ENCODE measurements around the gene CYTH3. TPM values are rescaled to one million over a fixed set of nuclear protein-coding genes. Genes with fewer than 3 reads are reported as not detected.

Gene CYTH3
- total and polyA plus RNA-seq, 2 of the 13 experiments (the other 11 are each of a cell fraction or from before 2014, with no cell fraction given): 3.1 to 3.8 TPM

GRCh38 chr7:6254866-6255265 lies 17.6 kb downstream of the CYTH3 start (continued):
- TF ChIP-seq ZGPAT (CRISPR knock-in tag; IDR thresholded peaks at IDR 0.05) (no peak), TERF1 (CRISPR knock-in tag; IDR thresholded peaks at IDR 0.05) (no peak), NPAS2 (CRISPR knock-in tag; IDR thresholded peaks at IDR 0.05; ENCODE audit: borderline replicate concordance) (no peak)

GRCh38 chr7:6252748-6253147 lies 19.7 kb downstream of the CYTH3 start:
- Histone ChIP-seq H3K9me3 (ENCODE audit: low read length) (no peaks in the 10 kb centered on the region), H3K4me2 (ENCODE audit: low read depth, low read length) (no peak overlapping the region), H3K9ac (ENCODE audit: insufficient read depth, low read depth, low read length) (no peak overlapping the region), H3K4me3 (replicated peaks in 1 of 3; ENCODE audit: insufficient read depth in 1 of 3, low read depth in 2 of 3, low read length in 3 of 3) (no peak overlapping the region), H2AFZ (ENCODE audit: low read length) (no peak overlapping the region), H4K20me1 (ENCODE audit: insufficient read depth, low read length) (peaks cover 5% of the 10 kb centered on the region; the same call in 1 of the 2 replicates), H3K27ac (ENCODE audit: extremely low read length, insufficient read depth, low read length) (no peak overlapping the region), H3K4me1 (ENCODE audit: insufficient read depth, low read length) (peaks cover 33% of the 10 kb centered on the region), H3K36me3 (replicated peaks in 1 of 2; ENCODE audit: control insufficient read depth in 1 of 2, insufficient read depth in 2 of 2, low read length in 2 of 2) (no peaks in the 10 kb centered on the region), H3K27me3 (ENCODE audit: control insufficient read depth in 1 of 2, insufficient read depth in 2 of 2, low read length in 2 of 2) (peaks cover 1 to 14% of the 10 kb centered on the region in 2 experiments; a peak in 3 of 5 replicates), H3K79me2 (ENCODE audit: insufficient read depth, low read length) (no peaks in the 10 kb centered on the region)
- intact Hi-C loops (cut with micrococcal nuclease; ENCODE audit: unreplicated experiment): no loop called here
- 86% methylated on average over 2 of the region's 2 CpGs for WGBS (ENCODE audit: low lambda C conversion rate)
- FAIRE-seq (no peak), ATAC-seq (no peak), DNase-seq (ENCODE audit: low spot score) (no peak)
- CTCF ChIA-PET (ENCODE audit: low intra/inter-chr PET ratio, low total read pairs): no interaction called here
- no TSS peak for BruUV-seq (replicated peaks)
- POLR2A ChIA-PET: no interaction called here
- no peak for TF ChIP-seq MYPOP (CRISPR knock-in tag; IDR thresholded peaks at IDR 0.05)
- no peak for TF ChIP-seq ZNF143 (CRISPR knock-in tag; IDR thresholded peaks at IDR 0.05)
- TF ChIP-seq ZNF121 (CRISPR knock-in tag; IDR thresholded peaks at IDR 0.05): no peak
- no peak for TF ChIP-seq ZNF460 (CRISPR knock-in tag; IDR thresholded peaks at IDR 0.05; ENCODE audit: borderline replicate concordance)
- TF ChIP-seq FOXP1 (IDR thresholded peaks at IDR 0.05): no peak
- no peak for TF ChIP-seq FOXP1 (CRISPR knock-in tag; IDR thresholded peaks at IDR 0.05)
- TF ChIP-seq TEF (CRISPR knock-in tag; IDR thresholded peaks at IDR 0.05): no peak
- no peak for TF ChIP-seq ZHX2 (IDR thresholded peaks at IDR 0.05; ENCODE audit: low read depth)
- no peak for TF ChIP-seq ZHX2 (CRISPR knock-in tag; IDR thresholded peaks at IDR 0.05; ENCODE audit: borderline replicate concordance)
- in situ Hi-C loops (cut with HindIII; ENCODE audit: extremely low pct_ligation_motif_present, low pct_unique_long_range_greater_than_20kb): no loop called here
